Left kidney (tissue), 2 donors: ENCODE results near the gene ZNF280A. TPM values are rescaled to one million over a fixed set of nuclear protein-coding genes. Genes with fewer than 3 reads are reported as not detected.
"Not testable (repeated sequence)": the region's sequence is repeated elsewhere in the genome, so short reads cannot be mapped to it uniquely, and the experiment has no call there.

Experiments used
- DNase-seq: peaks from one replicate; pipeline ENCODE4 v3.0.0-alpha.2; 2013
- polyA plus RNA-seq: library from polyadenylated mRNA; unstranded; fragments of 120-200 nt; gene quantifications from one replicate; pipeline ENCODE4 v1.2.1, GENCODE V29; 2013; ENCODE audit not compliant: insufficient read length

The ZNF280A gene
- polyA plus RNA-seq, 1 donor, result not detected

GRCh38 chr22:22510833-22511232 is 9.2 kb downstream of the ZNF280A start:
- not testable (repeated sequence) for DNase-seq

DNA sequence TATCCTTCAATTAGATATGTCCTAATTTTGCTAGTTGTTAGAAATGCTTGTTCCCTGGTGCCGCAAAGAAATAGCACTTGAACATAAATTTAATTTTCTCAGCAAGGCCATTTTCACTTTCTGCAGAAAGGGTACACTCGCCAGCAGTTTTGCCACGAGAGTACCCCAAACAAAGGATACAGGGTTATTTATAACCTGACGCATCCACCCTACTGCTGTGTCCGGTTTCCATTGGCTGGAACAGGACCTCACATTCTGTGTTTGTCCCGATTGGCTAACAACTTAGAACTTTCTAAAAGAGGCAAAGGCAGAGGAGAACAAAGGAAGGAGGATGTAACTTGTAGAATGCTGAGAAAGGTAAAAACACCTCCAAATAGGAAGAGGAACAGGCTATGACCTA is 10.2 kb downstream of the ZNF280A start:
- not testable (repeated sequence) for DNase-seq

- DNase-seq, result peak; percentile 71
Measured at GRCh38 chr22:22508274-22509176, 11.5 kb downstream of the ZNF280A start, which contains the start of gene ZNF280B. Gene ZNF280B (minus strand): TSS chr22:22508742. CDS start chr22:22489398, 19,344 bp downstream.

DNA sequence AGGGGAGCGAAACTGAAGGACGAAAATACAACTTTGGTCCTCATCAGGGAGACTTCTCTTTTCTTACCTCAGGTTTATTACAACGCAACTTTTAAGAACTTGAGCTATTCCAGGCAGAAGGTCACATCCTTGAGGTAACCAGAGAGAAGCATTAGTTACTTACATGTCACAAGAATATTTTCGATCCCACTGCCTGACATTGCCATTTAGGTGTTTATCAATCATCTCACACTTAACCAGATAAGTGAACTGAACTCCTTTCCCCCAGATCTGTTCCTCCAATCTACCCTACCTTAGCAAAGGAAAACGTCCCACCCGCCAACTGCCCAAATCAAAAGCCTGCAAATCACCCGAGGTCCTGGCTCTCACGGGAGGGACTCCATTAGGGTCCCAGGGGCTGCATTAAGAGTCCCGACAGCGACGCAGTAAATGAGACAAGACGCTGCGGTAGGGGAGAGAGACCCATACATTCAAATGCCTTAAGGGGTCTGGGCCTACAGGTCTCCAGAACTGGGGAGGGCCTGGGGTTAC is 12.3 kb downstream of the ZNF280A start:
- DNase-seq, result peak; percentile 10

GRCh38 chr22:22506736-22507135 is 13.3 kb downstream of the ZNF280A start:
- no peak for DNase-seq

- no peak for DNase-seq
Measured at GRCh38 chr22:22498267-22498666, 21.8 kb downstream of the ZNF280A start.

- DNase-seq, result not testable (repeated sequence)
Measured at GRCh38 chr22:22491589-22491988, 28.5 kb downstream of the ZNF280A start.

DNA sequence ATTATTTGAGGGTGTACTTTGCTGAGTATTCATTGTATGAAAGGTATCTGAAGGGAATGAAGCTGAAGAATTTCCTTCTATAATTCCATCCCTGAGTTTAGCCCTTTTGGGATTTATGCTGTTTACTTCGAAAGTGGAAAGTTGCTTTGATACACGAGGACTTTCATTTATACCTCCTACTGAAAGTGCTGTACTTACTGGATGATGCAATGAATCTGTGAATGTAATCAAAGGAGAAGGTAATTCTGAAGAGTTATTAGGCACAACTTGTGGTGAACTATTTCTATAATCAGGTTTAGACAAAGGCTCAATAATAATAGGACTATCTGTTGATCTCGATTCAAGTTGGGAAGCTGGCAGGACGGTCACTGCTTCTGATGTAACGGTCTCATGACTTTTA is 31.3 kb downstream of the ZNF280A start:
- no peak for DNase-seq

- no peak for DNase-seq
Measured at GRCh38 chr22:22487869-22488597, 32.0 kb downstream of the ZNF280A start.

GRCh38 chr22:22487059-22487458 is 33.0 kb downstream of the ZNF280A start:
- DNase-seq, result no peak

DNA sequence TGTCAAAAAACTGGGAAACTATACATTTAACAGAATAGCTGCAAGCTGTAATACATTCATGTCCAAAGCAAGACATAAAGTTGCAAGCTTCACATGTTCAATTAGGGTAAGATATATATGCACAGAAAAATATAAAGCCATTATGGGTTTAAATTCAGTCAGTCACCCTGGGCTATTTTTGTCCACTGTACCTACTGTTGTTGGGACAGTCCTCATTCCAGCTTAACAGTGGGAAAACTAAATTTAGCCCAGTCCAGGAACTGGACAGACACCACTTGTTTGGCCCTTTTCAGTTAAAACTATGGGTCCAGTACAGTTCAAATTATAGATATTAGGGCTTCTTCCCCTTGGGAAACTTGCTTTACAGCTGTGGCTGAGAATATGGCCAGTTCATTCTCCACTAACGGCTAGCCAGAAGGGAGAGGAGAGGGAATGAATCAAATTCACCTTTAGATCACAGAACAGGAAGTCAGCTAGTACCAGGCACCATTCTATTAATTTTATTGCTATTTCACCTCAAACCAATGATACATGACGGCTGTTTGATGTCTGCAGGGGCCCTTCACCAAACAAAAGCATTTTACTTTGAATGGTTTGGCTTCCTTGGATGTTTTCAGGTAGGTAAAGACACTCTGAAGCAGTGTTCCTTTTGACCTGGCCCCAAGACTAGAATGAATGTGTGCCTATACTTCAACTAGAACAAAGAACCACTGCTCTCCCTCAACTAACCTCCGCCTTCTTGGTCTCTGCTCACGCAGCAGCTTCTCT is 33.8 kb downstream of the ZNF280A start:
- no peak for DNase-seq

- no peak for DNase-seq
Measured at GRCh38 chr22:22485524-22485923, 34.5 kb downstream of the ZNF280A start.

- DNase-seq, result no peak
Measured at GRCh38 chr22:22484023-22484422, 36.0 kb downstream of the ZNF280A start.

GRCh38 chr22:22480940-22481339 is 39.1 kb downstream of the ZNF280A start:
- no peak for DNase-seq

- DNase-seq, result no peak
Measured at GRCh38 chr22:22479999-22480532, 40.0 kb downstream of the ZNF280A start.

- DNase-seq, result no peak
Measured at GRCh38 chr22:22479116-22479515, 41.0 kb downstream of the ZNF280A start.

- DNase-seq, result no peak
Measured at GRCh38 chr22:22478470-22478869, 41.6 kb downstream of the ZNF280A start.

DNA sequence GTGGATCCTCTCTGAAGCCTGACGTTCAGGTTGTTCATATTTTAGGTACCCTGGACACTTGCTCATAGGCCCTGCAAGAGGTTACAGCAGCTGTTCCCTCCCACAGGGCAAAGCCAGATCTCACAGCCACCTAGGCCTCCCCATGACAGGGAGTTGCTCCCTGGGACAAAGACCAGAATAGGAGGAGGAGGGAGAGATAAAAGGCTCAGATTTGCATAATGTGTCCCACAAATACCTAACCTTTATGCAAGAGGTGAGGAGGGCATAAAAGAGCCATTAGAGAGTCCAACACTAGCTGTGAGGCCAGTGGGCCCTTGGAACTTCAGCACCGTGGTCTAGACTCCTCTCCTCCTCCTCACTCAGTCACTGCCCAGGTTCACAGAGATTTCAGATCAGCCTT is 45.3 kb downstream of the ZNF280A start:
- DNase-seq, result no peak

GRCh38 chr22:22471104-22471503 is 49.0 kb downstream of the ZNF280A start:
- DNase-seq, result not testable (repeated sequence)

DNA sequence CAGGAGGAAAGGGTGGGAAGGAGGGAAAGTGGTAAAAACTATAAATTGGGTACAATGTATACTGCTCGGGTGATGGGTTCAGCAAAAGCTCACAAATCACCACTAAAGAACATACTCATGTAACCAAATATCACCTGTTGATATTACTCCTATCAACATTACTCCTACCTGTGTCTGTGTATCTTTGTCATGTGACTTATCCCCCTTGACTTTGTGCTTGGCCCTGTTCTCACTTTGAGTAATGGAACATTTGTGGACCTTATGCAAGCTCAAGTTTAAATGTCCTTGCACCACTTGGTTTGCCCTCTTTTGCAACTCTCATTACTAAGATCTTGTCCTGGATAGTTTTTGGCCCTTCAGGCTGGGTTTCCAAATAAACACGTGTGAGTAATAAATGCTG is 50.5 kb downstream of the ZNF280A start:
- DNase-seq, result no peak

DNA sequence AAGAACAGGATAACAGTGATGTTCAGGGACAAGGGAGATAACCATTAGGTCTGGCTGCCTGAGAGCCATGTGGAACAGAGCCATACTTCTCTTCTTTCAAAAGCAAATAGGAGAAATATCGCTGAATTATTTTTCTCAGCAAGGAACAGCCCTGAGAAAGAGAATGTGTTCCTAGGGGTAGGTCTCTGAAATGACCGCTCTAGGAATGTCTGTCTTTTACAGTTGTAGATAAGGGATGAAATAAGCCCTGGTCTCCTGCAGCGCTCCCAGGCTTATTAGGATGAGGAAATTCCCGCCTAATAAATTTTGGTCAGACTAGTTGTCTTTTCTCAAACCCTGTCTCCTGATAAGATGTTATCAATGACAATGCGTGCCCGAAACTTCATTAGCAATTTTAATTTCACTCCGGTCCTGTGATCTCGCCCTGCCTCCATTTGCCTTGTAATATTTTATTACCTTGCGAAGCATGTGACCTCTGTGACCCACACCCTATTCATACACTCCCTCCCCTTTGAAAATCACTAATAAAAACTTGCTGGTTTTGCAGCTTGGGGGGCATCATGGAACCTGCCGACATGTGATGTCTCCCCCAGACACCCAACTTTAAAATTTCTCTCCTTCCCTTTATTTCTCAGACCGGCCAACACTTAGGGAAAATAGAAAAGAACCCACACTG is 51.1 kb downstream of the ZNF280A start:
- not testable (repeated sequence) for DNase-seq
